HEK293 (cell line): ENCODE measurements around the gene GRIK4.

Source experiments
- CTCF ChIA-PET: fragments of 350-600 bp; formaldehyde crosslinking; extraction: SDS; loops from one replicate; lab custom pipeline; 2021; ENCODE audit warnings: antibody characterized with exemption; lab: Yijun Ruan, JAX
- POLR2A ChIA-PET: fragments of 300-600 bp; formaldehyde crosslinking; extraction: SDS; loops from one replicate; lab custom pipeline; 2020; ENCODE audit warnings: antibody characterized with exemption, inconsistent platforms; lab: Yijun Ruan, JAX
- H3K27ac ChIP-seq: fragments of 200-500 bp; sonication (Bioruptor generic); 2 replicates; pipeline ENCODE4 v1.5.1; 2014; ENCODE audit warnings: low read depth, low read length, control low read depth, inconsistent platforms; ENCODE audit errors: extremely low read depth
- H3K36me3 ChIP-seq, 2 experiments: fragments of 200-500 bp in 1 of 2; sonication (Bioruptor generic) in 1 of 2; 1 replicate in 1 of 2; 2 replicates in 1 of 2; pipeline ENCODE4 v1.5.1; 2014 to 2017; ENCODE audit warnings: inconsistent platforms in 2 of 2, low read length in 2 of 2; ENCODE audit not compliant: control insufficient read depth in 2 of 2, insufficient read depth in 1 of 2
- H3K4me1 ChIP-seq: fragments of 200-500 bp; sonication (Bioruptor generic); 2 replicates; pipeline ENCODE4 v1.5.1; 2014; ENCODE audit warnings: mild to moderate bottlenecking, low read length, inconsistent platforms; ENCODE audit not compliant: control insufficient read depth, insufficient read depth
- H3K4me3 ChIP-seq: 2 replicates; pipeline ENCODE4 v1.5.1; 2011; ENCODE audit warnings: low read depth, mild to moderate bottlenecking, control low read depth, low read length, moderate library complexity
- H3K9me3 ChIP-seq: fragments of 200-500 bp; sonication (Bioruptor generic); 2 replicates; pipeline ENCODE4 v1.5.1; 2014; ENCODE audit warnings: low read depth, low read length, inconsistent platforms; ENCODE audit not compliant: control insufficient read depth, insufficient read depth
- KLF10 ChIP-seq: fragments of 450-650 bp; IDR thresholded peaks from 2 replicates; pipeline ENCODE4 v1.5.1; 2018; ENCODE audit warnings: missing biosample characterization, mild to moderate bottlenecking, missing genetic modification characterization
- SCRT2 ChIP-seq: fragments of 450-650 bp; formaldehyde crosslinking; IDR thresholded peaks from 2 replicates; pipeline ENCODE4 v1.5.1; 2016; ENCODE audit warnings: missing biosample characterization, missing genetic modification characterization
- SP2 ChIP-seq: fragments of 450-650 bp; formaldehyde crosslinking; IDR thresholded peaks from 2 replicates; pipeline ENCODE4 v1.5.1; 2016; ENCODE audit warnings: missing biosample characterization, missing genetic modification characterization
- ZBTB7A ChIP-seq: fragments of 450-650 bp; formaldehyde crosslinking; IDR thresholded peaks from 2 replicates; pipeline ENCODE4 v1.5.1; 2016; ENCODE audit warnings: low read depth, missing biosample characterization, missing genetic modification characterization
- ZNF138 ChIP-seq: fragments of 450-650 bp; formaldehyde crosslinking; IDR thresholded peaks from 2 replicates; pipeline ENCODE4 v1.5.1; 2016; ENCODE audit warnings: missing biosample characterization, missing genetic modification characterization, borderline replicate concordance
- ZNF266 ChIP-seq: fragments of 450-650 bp; formaldehyde crosslinking; IDR thresholded peaks from 2 replicates; pipeline ENCODE4 v1.5.1; 2016; ENCODE audit warnings: missing biosample characterization, missing genetic modification characterization, low read depth
- ZNF549 ChIP-seq: fragments of 450-650 bp; IDR thresholded peaks from 2 replicates; pipeline ENCODE4 v1.5.1; 2018; ENCODE audit warnings: missing biosample characterization, missing genetic modification characterization, mild to moderate bottlenecking, inconsistent platforms, moderate library complexity
- ZNF654 ChIP-seq: fragments of 450-650 bp; formaldehyde crosslinking; IDR thresholded peaks from 2 replicates; pipeline ENCODE4 v1.5.1; 2016; ENCODE audit warnings: low read depth, missing biosample characterization, missing genetic modification characterization
- ZNF707 ChIP-seq: fragments of 450-650 bp; formaldehyde crosslinking; IDR thresholded peaks from 2 replicates; pipeline ENCODE4 v1.5.1; 2016; ENCODE audit warnings: missing biosample characterization, missing genetic modification characterization
- TF ChIP-seq, protein P1 (sequence below): fragments of 450-650 bp; formaldehyde crosslinking; IDR thresholded peaks from 2 replicates; pipeline ENCODE4 v1.5.1; 2017; ENCODE audit warnings: missing biosample characterization, missing genetic modification characterization
- TF ChIP-seq, protein P2 (sequence below): fragments of 450-650 bp; formaldehyde crosslinking; IDR thresholded peaks from 2 replicates; pipeline ENCODE4 v1.5.1; 2017; ENCODE audit warnings: missing biosample characterization, missing genetic modification characterization
- TF ChIP-seq, protein P3 (sequence below): IDR thresholded peaks from 2 replicates; pipeline ENCODE4 v1.6.1; 2011; ENCODE audit warnings: mild to moderate bottlenecking, low read depth, low read length, borderline replicate concordance
- TF ChIP-seq, protein P4 (sequence below): fragments of 450-650 bp; IDR thresholded peaks from 2 replicates; pipeline ENCODE4 v1.5.1; 2018; ENCODE audit warnings: missing biosample characterization, mild to moderate bottlenecking, missing genetic modification characterization
- TF ChIP-seq, protein P5 (sequence below): fragments of 450-650 bp; formaldehyde crosslinking; IDR thresholded peaks from 2 replicates; pipeline ENCODE4 v1.5.1; 2017; ENCODE audit warnings: missing biosample characterization, missing genetic modification characterization
- TF ChIP-seq, protein P6 (sequence below): fragments of 450-650 bp; formaldehyde crosslinking; IDR thresholded peaks from 2 replicates; pipeline ENCODE4 v1.5.1; 2016; ENCODE audit warnings: missing biosample characterization, missing genetic modification characterization, borderline replicate concordance

Gene GRIK4

DNA sequence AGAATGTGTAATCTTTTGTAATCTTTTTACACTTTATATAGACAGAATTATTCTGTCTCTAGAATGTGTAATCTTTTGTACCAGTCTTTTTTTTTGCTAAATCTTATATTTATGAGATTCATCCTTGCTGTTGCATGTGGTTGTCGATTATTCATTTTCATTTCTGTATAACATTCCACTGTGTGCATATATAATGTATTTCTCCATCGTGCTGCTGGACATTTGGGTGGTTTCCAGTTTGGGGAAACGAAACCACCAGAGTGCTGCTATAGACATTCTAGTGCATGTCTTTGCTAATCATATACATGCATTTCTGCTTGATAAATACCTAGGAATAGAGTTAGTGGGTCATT, 146.5 kb downstream of the GRIK4 start (continued):
- TF ChIP-seq, protein P1, sequence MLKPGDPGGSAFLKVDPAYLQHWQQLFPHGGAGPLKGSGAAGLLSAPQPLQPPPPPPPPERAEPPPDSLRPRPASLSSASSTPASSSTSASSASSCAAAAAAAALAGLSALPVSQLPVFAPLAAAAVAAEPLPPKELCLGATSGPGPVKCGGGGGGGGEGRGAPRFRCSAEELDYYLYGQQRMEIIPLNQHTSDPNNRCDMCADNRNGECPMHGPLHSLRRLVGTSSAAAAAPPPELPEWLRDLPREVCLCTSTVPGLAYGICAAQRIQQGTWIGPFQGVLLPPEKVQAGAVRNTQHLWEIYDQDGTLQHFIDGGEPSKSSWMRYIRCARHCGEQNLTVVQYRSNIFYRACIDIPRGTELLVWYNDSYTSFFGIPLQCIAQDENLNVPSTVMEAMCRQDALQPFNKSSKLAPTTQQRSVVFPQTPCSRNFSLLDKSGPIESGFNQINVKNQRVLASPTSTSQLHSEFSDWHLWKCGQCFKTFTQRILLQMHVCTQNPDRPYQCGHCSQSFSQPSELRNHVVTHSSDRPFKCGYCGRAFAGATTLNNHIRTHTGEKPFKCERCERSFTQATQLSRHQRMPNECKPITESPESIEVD (tag by site-specific recombination): no peak
- TF ChIP-seq ZNF266: no peak
- TF ChIP-seq, all 188 proteins: peak for 0

DNA sequence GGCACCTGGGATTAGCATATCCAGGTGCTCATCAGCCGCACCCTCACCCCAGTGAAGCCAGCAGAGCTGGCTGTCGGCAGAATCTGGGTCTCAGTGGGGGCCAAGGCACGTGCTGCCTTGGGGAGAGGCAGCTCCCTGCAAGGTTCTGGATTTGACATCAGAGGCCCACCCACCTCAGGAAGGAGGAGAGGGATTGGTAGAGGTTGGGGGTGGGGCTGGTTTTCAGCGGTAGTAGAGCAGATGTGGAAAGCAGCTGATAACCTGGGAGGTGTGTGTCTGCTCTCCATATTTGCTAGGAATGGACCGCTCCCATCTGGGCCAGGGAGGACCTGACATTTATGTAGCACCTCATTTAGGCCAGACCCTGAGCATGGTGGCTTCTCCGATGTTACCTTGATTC, 147.5 kb downstream of the GRIK4 start:
- Histone ChIP-seq H3K4me3 (no peak overlapping the region), H3K27ac (no peak overlapping the region), H3K36me3 (no peaks in the 10 kb centered on the region), H3K4me1 (no peaks in the 10 kb centered on the region), H3K9me3 (no peaks in the 10 kb centered on the region)
- POLR2A ChIA-PET: no interaction called here
- CTCF ChIA-PET: interaction anchor here (0.7 to 1.6 kb wide), 2 partner anchors 26 kb away, joined by 5 to 9 read pairs; no protein-coding TSS in a partner anchor
- TF ChIP-seq ZBTB7A (tag by site-specific recombination): no peak
- no peak for TF ChIP-seq ZNF549 (tag by site-specific recombination)
- TF ChIP-seq, protein P2, sequence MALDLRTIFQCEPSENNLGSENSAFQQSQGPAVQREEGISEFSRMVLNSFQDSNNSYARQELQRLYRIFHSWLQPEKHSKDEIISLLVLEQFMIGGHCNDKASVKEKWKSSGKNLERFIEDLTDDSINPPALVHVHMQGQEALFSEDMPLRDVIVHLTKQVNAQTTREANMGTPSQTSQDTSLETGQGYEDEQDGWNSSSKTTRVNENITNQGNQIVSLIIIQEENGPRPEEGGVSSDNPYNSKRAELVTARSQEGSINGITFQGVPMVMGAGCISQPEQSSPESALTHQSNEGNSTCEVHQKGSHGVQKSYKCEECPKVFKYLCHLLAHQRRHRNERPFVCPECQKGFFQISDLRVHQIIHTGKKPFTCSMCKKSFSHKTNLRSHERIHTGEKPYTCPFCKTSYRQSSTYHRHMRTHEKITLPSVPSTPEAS (tag by site-specific recombination): no peak
- no peak for TF ChIP-seq ZNF707 (tag by site-specific recombination)
- TF ChIP-seq, protein P3, sequence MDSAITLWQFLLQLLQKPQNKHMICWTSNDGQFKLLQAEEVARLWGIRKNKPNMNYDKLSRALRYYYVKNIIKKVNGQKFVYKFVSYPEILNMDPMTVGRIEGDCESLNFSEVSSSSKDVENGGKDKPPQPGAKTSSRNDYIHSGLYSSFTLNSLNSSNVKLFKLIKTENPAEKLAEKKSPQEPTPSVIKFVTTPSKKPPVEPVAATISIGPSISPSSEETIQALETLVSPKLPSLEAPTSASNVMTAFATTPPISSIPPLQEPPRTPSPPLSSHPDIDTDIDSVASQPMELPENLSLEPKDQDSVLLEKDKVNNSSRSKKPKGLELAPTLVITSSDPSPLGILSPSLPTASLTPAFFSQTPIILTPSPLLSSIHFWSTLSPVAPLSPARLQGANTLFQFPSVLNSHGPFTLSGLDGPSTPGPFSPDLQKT: no peak
- TF ChIP-seq ZNF138 (tag by site-specific recombination): no peak

DNA sequence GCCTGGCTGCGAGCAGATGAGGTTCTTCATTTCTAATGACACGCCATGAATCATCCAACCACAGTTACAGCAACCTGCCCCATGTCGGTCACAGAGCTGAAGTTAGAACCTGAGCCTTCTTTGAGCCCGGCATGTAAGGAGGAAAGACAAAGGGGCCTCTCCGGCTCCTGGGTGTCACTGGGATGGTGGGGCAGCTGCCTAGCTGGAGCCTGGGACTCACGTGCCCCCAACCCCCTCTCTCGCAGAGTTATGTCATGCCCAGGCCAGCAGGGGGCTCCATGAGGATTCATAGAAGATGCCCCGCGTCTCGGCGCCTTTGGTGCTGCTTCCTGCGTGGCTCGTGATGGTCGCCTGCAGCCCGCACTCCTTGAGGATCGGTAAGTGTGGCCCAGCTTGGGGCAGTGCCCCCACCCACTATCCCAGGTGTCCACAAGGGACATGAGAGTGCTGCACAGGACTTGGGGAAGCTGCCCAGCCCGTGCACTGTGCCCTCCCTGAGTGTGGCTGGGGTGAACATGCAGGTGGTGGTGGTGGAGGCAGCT, 148.5 kb downstream of the GRIK4 start:
- Histone ChIP-seq H3K9me3 (no peaks in the 10 kb centered on the region), H3K4me3 (no peak overlapping the region)
- POLR2A ChIA-PET: no interaction called here
- TF ChIP-seq, protein P4, sequence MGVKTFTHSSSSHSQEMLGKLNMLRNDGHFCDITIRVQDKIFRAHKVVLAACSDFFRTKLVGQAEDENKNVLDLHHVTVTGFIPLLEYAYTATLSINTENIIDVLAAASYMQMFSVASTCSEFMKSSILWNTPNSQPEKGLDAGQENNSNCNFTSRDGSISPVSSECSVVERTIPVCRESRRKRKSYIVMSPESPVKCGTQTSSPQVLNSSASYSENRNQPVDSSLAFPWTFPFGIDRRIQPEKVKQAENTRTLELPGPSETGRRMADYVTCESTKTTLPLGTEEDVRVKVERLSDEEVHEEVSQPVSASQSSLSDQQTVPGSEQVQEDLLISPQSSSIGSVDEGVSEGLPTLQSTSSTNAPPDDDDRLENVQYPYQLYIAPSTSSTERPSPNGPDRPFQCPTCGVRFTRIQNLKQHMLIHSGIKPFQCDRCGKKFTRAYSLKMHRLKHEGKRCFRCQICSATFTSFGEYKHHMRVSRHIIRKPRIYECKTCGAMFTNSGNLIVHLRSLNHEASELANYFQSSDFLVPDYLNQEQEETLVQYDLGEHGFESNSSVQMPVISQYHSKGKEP (tag by site-specific recombination): no peak
- TF ChIP-seq, protein P5, sequence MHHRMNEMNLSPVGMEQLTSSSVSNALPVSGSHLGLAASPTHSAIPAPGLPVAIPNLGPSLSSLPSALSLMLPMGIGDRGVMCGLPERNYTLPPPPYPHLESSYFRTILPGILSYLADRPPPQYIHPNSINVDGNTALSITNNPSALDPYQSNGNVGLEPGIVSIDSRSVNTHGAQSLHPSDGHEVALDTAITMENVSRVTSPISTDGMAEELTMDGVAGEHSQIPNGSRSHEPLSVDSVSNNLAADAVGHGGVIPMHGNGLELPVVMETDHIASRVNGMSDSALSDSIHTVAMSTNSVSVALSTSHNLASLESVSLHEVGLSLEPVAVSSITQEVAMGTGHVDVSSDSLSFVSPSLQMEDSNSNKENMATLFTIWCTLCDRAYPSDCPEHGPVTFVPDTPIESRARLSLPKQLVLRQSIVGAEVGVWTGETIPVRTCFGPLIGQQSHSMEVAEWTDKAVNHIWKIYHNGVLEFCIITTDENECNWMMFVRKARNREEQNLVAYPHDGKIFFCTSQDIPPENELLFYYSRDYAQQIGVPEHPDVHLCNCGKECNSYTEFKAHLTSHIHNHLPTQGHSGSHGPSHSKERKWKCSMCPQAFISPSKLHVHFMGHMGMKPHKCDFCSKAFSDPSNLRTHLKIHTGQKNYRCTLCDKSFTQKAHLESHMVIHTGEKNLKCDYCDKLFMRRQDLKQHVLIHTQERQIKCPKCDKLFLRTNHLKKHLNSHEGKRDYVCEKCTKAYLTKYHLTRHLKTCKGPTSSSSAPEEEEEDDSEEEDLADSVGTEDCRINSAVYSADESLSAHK (tag by site-specific recombination): no peak
- TF ChIP-seq, protein P6, sequence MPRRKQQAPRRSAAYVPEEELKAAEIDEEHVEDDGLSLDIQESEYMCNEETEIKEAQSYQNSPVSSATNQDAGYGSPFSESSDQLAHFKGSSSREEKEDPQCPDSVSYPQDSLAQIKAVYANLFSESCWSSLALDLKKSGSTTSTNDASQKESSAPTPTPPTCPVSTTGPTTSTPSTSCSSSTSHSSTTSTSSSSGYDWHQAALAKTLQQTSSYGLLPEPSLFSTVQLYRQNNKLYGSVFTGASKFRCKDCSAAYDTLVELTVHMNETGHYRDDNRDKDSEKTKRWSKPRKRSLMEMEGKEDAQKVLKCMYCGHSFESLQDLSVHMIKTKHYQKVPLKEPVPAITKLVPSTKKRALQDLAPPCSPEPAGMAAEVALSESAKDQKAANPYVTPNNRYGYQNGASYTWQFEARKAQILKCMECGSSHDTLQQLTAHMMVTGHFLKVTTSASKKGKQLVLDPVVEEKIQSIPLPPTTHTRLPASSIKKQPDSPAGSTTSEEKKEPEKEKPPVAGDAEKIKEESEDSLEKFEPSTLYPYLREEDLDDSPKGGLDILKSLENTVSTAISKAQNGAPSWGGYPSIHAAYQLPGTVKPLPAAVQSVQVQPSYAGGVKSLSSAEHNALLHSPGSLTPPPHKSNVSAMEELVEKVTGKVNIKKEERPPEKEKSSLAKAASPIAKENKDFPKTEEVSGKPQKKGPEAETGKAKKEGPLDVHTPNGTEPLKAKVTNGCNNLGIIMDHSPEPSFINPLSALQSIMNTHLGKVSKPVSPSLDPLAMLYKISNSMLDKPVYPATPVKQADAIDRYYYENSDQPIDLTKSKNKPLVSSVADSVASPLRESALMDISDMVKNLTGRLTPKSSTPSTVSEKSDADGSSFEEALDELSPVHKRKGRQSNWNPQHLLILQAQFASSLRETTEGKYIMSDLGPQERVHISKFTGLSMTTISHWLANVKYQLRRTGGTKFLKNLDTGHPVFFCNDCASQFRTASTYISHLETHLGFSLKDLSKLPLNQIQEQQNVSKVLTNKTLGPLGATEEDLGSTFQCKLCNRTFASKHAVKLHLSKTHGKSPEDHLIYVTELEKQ: no peak
- TF ChIP-seq KLF10 (tag by site-specific recombination) (no peak), SCRT2 (tag by site-specific recombination) (no peak), ZNF654 (peak; percentile 39), SP2 (tag by site-specific recombination) (no peak)
- TF ChIP-seq, all 188 proteins: peak for 1
- CTCF ChIA-PET: interaction anchor here (0.6 to 1.6 kb wide), 9 partner anchors 25 to 534 kb away, joined by 3 to 9 read pairs (median 3); no protein-coding TSS in a partner anchor
- no peaks in the 10 kb centered on the region for H3K36me3 ChIP-seq
- no peak overlapping the region for H3K27ac ChIP-seq
- H3K4me1 ChIP-seq: no peaks in the 10 kb centered on the region
